Mesothelial cell of epicardium (in vitro differentiated cells): ENCODE results near the gene NFASC. TPM values are rescaled to one million over a fixed set of nuclear protein-coding genes. Genes with fewer than 3 reads are reported as not detected.

Source experiments
- DNase-seq, 2 experiments: peaks; one replicate each; pipeline ENCODE4 v3.0.0; 2021; ENCODE audit warnings: low spot score in 2 of 2; ENCODE audit not compliant: unreplicated experiment in 2 of 2
- H3K27ac Mint-ChIP-seq: 2 replicates; pipeline ENCODE4 v1.8.0; 2021; ENCODE audit warnings: mixed read lengths
- H3K27me3 Mint-ChIP-seq: 2 replicates; pipeline ENCODE4 v1.8.0; 2021; ENCODE audit warnings: low read depth, mixed read lengths
- H3K36me3 Mint-ChIP-seq: 2 replicates; pipeline ENCODE4 v1.8.0; 2021; ENCODE audit warnings: mixed read lengths
- H3K4me1 Mint-ChIP-seq: 2 replicates; pipeline ENCODE4 v1.8.0; 2021; ENCODE audit warnings: mixed read lengths
- H3K4me3 Mint-ChIP-seq: 2 replicates; pipeline ENCODE4 v1.8.0; 2021; ENCODE audit warnings: mild to moderate bottlenecking, moderate library complexity, mixed read lengths
- H3K9me3 Mint-ChIP-seq: 2 replicates; pipeline ENCODE4 v1.8.0; 2021; ENCODE audit warnings: mixed read lengths
- CTCF ChIP-seq: fragments of 200-600 bp; sonication (generic); IDR thresholded peaks from one replicate; pipeline ENCODE4 v1.5.0; 2021; ENCODE audit warnings: antibody characterized with exemption; ENCODE audit not compliant: unreplicated experiment
- total RNA-seq: library from RNA; stranded (reverse); gene quantifications from 3 replicates; pipeline ENCODE4 v1.2.1, GENCODE V29; 2021

Gene NFASC
- total RNA-seq, 1 donor from 2014 or later: 0.72 TPM

GRCh38 chr1:205067031-205067430, 196.4 kb downstream of the NFASC start:
- no peak for DNase-seq
- Mint-ChIP-seq H3K9me3 (no peaks in the 10 kb centered on the region), H3K27ac (no peak overlapping the region), H3K4me3 (no peak overlapping the region), H3K4me1 (no peaks in the 10 kb centered on the region), H3K36me3 (no peaks in the 10 kb centered on the region), H3K27me3 (no peaks in the 10 kb centered on the region)
- no peak for TF ChIP-seq CTCF

DNA sequence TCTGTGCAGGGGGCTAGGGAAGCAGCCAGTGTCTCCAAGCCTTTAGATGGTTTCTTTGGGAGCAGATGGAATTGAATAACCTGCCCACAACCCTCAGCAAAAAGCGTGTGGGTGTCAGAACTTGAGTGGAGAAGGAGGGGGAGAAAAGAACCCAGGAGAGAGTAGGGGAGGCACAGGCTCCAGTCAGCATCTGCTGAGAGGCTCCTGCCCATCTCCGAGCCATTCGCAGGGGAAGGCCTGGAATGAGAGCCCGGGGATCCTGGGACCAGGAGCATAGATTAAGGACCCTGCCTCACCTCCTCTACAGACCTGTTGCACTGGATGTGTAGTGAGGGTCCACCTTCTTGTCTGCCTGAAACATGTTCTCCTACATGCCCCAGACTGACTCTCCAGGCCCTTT, 197.3 kb downstream of the NFASC start:
- H3K36me3 Mint-ChIP-seq: no peaks in the 10 kb centered on the region
- H3K4me3 Mint-ChIP-seq: no peak overlapping the region
- H3K4me1 Mint-ChIP-seq: no peaks in the 10 kb centered on the region
- H3K27ac Mint-ChIP-seq: no peak overlapping the region
- DNase-seq: no peak
- no peaks in the 10 kb centered on the region for H3K9me3 Mint-ChIP-seq
- no peak for TF ChIP-seq CTCF
- H3K27me3 Mint-ChIP-seq: no peaks in the 10 kb centered on the region

- H3K4me3 Mint-ChIP-seq: no peak overlapping the region
- TF ChIP-seq CTCF: no peak
- no peak overlapping the region for H3K27ac Mint-ChIP-seq
- H3K4me1 Mint-ChIP-seq: no peaks in the 10 kb centered on the region
- DNase-seq: no peak
- H3K27me3 Mint-ChIP-seq: no peaks in the 10 kb centered on the region
- H3K36me3 Mint-ChIP-seq: no peaks in the 10 kb centered on the region
- no peaks in the 10 kb centered on the region for H3K9me3 Mint-ChIP-seq
These were observed 197.9 kb downstream of the NFASC start for GRCh38 chr1:205068457-205069040.

DNA sequence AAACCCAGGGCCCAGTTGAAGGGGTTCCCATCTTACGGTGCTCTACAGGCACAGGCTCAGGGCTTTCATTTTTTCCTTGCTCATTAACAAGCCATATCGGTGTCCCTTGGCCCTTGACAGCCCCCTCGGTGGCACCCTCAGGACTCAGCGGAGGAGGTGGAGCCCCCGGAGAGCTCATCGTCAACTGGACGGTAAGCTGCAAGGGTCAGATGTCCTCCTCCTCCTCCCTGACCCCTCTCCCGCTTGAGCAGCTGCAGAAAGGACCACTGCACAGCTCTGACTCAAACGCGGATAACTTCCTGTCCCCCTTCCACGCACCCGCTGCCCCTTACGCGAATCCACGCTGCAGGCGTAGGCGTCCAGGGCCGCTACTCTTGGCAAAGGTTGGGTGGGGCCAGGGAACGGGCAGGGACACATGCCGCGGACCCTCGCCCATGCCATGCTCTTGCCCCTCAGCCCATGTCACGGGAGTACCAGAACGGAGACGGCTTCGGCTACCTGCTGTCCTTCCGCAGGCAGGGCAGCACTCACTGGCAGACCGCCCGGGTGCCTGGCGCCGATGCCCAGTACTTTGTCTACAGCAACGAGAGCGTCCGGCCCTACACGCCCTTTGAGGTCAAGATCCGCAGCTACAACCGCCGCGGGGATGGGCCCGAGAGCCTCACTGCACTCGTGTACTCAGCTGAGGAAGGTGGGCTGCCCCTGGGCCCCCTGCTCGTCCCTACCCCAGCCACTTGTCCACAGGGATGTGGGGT, 198.9 kb downstream of the NFASC start:
- DNase-seq: no peak
- H3K4me1 Mint-ChIP-seq: no peaks in the 10 kb centered on the region

GRCh38 chr1:205071028-205071409, 200.4 kb downstream of the NFASC start:
- no peaks in the 10 kb centered on the region for H3K4me1 Mint-ChIP-seq
- TF ChIP-seq CTCF: no peak
- H3K27ac Mint-ChIP-seq: no peak overlapping the region
- no peaks in the 10 kb centered on the region for H3K9me3 Mint-ChIP-seq
- no peak overlapping the region for H3K4me3 Mint-ChIP-seq
- no peak for DNase-seq
- H3K36me3 Mint-ChIP-seq: no peaks in the 10 kb centered on the region
- H3K27me3 Mint-ChIP-seq: no peaks in the 10 kb centered on the region

More for the DNA sequence above, 198.9 kb downstream of the NFASC start:
- Mint-ChIP-seq H3K27me3 (no peaks in the 10 kb centered on the region), H3K4me3 (no peak overlapping the region), H3K36me3 (no peaks in the 10 kb centered on the region), H3K27ac (no peak overlapping the region), H3K9me3 (no peaks in the 10 kb centered on the region)
- TF ChIP-seq CTCF: no peak
